Inflammatory macrophage treated with lipopolysaccharide for 1 hour (primary cell): ENCODE data around the gene SCIMP.
A peak's percentile ranks its signal among the peaks of the same experiment; 100 is the strongest.
"Not testable (repeated sequence)": the region's sequence is repeated elsewhere in the genome, so short reads cannot be mapped to it uniquely, and the experiment has no call there.

ENCODE experiments used
- DNase-seq, 2 donors: peaks; one replicate each; pipeline ENCODE4 v3.0.0-alpha.2; 2020 to 2022

SCIMP gene

DNA sequence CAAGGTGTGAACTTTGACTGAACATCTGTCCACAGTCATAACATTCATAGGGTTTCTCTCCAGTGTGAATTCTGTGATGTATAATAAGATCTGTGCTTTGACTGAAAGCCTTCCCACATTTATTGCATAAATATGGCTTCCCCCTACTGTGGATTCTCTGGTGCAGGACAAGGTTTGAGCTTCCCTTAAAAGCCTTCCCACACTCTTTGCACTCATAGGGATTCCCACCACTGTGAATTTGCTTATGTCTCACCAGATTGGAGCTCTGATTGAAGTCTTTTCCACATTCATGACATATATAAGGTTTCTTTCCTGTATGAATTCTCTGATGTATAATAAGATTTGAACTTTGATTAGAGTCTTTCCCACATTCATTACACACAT is 51.3 kb downstream of the SCIMP start:
- DNase-seq: no peak

DNA sequence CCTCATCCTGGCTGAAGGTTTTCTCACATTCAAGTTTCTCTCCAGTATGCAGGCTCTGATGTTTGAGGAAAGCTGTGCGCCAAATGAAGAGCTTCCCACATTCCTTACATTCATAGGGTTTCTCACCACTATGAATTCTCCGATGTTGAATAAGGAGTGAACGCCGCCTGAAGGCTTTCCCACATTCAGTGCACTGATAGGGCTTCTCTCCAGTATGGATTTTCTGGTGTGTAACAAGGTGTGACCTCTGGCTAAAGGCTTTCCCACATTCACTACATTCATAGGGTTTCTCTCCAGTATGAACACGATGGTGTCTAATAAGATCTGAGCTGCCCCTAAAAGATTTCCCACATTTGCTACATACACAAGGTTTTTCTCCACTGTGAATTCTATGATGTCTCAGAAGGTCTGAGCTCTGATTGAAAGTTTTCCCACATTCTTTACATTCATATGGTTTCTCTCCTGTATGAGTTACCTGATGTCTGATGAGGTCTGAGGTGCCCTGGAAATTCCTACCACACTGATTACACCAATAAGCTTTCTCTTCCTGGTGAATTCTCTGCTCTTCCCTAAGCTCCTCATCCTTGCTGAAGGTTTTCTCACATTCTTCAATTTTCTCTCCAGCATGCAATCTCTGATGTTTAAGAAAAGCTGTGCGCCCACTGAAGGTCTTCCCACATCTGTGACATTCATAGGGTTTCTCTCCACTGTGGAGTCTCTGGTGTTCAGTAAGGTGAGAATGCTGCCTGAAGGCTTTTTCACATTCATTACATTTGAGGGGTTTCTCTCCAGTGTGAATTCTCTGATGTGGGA is 51.9 kb downstream of the SCIMP start:
- DNase-seq: no peak

DNA sequence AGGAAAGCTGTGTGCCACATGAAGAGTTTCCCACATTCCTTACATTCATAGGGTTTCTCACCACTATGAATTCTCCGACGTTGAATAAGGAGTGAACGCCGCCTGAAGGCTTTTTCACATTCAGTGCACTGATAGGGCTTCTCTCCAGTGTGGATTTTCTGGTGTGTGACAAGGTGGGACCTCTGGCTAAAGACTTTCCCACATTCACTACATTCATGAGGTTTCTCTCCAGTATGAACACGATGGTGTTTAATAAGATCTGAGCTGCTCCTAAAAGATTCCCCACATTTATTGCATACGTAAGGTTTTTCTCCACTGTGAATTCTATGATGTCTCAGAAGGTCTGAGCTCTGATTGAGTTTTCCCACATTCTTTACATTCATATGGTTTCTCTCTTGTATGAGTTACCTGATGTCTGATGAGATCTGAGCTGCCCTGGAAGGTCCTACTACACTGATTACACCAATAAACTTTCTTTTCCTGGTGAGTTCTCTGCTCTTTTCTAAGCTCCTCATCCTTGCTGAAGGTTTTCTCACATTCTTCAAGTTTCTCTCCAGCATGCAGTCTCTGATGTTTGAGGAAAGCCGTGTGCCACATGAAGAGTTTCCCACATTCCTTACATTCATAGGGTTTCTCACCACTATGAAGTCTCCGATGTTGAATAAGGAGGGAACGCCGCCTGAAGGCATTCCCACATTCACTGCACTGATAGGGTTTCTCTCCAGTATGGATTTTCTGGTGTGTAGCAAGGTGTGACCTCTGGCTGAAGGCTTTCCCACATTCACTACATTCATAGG is 53.0 kb downstream of the SCIMP start:
- DNase-seq: no peak

DNA sequence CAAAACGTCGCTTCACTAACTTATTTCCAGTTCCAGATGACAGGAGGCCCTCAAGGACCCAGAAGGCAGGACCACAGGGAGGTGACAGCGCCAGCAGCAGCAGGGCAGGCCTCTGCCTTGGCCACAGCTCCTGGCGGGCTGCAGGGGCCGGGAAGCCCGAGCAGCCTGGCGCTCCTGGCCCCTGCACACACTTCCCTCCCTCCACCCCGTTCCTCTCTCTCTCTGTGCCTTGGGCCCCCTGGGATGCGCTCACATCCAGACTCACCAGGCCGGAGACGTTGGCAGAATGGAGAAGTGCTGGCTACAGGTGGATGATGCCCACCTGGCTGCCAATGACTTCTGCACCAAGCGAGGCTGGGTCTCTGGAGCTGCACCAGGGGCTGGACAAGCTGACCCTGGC is 55.7 kb downstream of the SCIMP start:
- no peak for DNase-seq

DNA sequence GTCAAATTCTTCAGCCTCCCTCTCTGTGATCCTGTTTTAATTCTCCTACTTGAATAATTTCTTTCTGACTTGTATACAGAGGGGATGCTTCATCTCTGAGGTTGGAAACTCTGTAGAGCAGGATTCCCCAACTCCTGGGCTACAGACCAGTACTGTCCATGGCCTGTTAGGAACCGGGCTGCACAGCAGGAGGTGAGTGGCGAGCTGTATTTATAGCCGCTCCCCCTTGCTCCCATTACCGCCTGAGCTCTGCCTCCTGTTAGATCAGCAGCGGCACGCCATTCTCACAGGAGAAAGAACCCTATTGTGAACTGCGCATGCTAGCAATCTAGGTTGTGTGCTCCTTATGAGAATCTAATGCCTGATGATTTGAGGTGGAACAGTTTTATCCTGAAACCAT is 59.6 kb downstream of the SCIMP start:
- DNase-seq: not testable (repeated sequence)

DNA sequence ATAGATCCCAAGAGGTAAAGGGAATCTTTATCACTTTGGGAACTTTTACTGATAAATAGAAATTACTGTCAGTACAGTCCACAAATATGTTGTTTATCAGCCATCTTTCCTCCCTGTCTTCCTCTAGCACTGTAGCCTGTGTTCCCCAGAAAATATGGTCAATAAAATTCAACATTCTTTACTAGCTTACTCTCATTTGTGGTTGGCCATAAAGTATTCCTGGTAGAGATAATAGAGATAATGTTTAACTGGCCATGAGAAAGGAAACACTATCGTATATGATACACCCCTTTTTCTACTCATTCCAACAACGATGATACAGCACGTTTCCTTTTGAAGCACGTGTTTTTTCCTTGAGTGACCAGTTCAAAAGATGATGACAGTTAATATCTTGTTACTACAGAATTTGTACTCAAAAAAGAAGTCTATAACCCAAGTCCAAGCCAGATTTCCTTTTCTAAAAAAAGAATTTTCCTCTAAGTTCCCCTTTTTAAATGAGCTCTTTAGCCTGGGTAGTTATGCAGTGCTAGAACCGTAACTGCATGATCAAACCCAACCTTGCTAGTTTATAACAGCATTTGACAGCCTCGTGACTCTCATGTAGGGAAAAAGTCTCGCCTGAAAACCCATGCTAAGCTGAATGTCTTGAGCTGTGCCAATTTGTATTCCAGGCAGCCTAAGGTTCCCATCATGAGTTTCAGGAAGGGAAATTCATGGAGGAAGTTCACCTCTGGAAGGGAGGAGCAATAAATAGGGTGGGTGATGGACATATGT is 68.7 kb downstream of the SCIMP start:
- peak; percentile 51 to 73 for DNase-seq

DNA sequence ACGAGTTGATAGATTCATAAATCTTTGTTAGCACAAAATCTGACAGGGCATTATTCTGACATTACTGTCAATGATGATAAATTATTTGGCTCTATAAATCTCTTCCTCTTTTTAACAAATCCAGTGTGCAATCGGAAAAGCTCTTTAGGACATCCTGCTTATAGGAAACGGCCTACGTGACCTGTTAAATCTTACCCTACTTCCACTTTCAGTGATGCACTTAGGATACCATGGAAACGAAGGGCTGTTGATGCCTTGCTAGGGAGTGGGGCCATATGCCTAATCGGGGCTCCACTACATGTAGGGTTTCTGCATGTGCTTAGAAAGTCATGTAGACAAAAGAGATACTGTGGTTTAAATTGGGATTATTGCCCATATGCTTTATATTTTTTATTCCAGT is 70.2 kb downstream of the SCIMP start:
- DNase-seq: peak; percentile 37 to 58

DNA sequence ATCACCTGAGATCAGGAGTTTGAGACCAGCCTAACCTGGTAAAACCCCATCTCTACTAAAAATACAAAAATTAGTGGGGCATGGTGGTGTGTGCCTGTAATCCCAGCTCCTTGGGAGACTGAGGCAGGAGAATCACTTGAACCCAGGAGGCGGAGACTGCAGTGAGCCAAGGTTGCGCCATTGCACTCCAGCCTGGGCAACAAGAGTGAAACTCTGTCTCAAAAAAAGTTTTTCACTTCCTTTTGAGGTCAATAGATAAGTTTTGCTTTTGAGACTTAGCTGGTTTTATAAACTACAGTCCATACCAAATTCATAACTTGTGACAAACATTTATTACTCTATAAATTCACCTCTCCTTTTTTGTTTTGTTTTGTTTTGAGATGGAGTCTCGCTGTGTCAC is 72.9 kb downstream of the SCIMP start:
- DNase-seq: not testable (repeated sequence)

DNA sequence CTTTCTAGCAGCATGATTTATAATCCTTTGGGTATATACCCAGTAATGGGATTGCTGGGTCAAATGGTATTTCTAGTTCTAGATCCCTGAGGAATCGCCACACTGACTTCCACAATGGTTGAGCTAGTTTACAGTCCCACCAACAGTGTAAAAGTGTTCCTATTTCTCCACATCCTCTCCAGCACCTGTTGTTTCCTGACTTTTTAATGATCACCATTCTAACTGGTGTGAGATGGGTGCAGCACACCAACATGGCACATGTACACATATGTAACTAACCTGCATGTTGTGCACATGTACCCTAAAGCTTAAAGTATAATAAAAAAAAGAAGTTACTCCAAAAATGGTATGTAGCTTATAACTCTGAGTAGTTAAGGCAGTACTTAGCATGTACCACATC is 74.0 kb downstream of the SCIMP start:
- not testable (repeated sequence) for DNase-seq
